ENCODE results near the gene WDR93. TPM values are rescaled to one million over a fixed set of nuclear protein-coding genes. Genes with fewer than 3 reads are reported as not detected.

The WDR93 gene
- total RNA-seq, 2 experiments from 2014 or later: 0.19 TPM; not detected in 1

- intact Hi-C loops (cut with micrococcal nuclease; ENCODE audit: unreplicated experiment): no loop called here
- Histone ChIP-seq H3K4me2 (ENCODE audit: low read length) (no peak overlapping the region), H3K9me2 (ENCODE audit: insufficient read depth, low read length) (no peaks in the 10 kb centered on the region), H3K79me2 (ENCODE audit: insufficient read depth, low read depth, low read length) (no peaks in the 10 kb centered on the region), H3K27ac (ENCODE audit: low read depth, low read length, poor library complexity, severe bottlenecking) (no peak overlapping the region), H3K4me3 (ENCODE audit: low read depth, low read length, poor library complexity, severe bottlenecking) (no peak overlapping the region), H2AFZ (ENCODE audit: low read length) (no peak overlapping the region), H3K36me3 (ENCODE audit: insufficient read depth, low read length) (no peaks in the 10 kb centered on the region), H3K4me1 (ENCODE audit: insufficient read depth, low read length, poor library complexity, severe bottlenecking) (no peaks in the 10 kb centered on the region), H3K9me3 (ENCODE audit: low read length) (0 out of 2 replicates have a peak, but pooled peaks cover 12% of the 10 kb centered on the region), H4K20me1 (ENCODE audit: insufficient read depth, low read length) (no peaks in the 10 kb centered on the region)
- TF ChIP-seq EZH2phosphoT487 (IDR thresholded peaks at IDR 0.05; ENCODE audit: borderline replicate concordance, low read depth, low read length) (no peak), CTCF (conservative IDR thresholded peaks at IDR 0.05; ENCODE audit: low read length) (no peak)
- no peak for DNase-seq (ENCODE audit: low spot score)
- ChIA-PET CTCF (ENCODE audit: unreplicated experiment) (no interaction called here), POLR2A (no interaction called here)
- BruUV-seq (replicated peaks): no TSS peak
Observed at GRCh38 chr15:89790206-89790605, 99.6 kb downstream of the WDR93 start.

- Histone ChIP-seq H3K4me3 (ENCODE audit: low read depth, low read length, poor library complexity, severe bottlenecking) (no peak overlapping the region), H3K79me2 (ENCODE audit: insufficient read depth, low read depth, low read length) (no peaks in the 10 kb centered on the region), H3K4me1 (ENCODE audit: insufficient read depth, low read length, poor library complexity, severe bottlenecking) (no peaks in the 10 kb centered on the region), H3K27ac (ENCODE audit: low read depth, low read length, poor library complexity, severe bottlenecking) (no peak overlapping the region), H3K4me2 (ENCODE audit: low read length) (no peak overlapping the region), H3K36me3 (ENCODE audit: insufficient read depth, low read length) (no peaks in the 10 kb centered on the region), H2AFZ (ENCODE audit: low read length) (no peak overlapping the region), H4K20me1 (ENCODE audit: insufficient read depth, low read length) (no peaks in the 10 kb centered on the region), H3K9me3 (ENCODE audit: low read length) (0 out of 2 replicates have a peak, but pooled peaks cover 12% of the 10 kb centered on the region), H3K9me2 (ENCODE audit: insufficient read depth, low read length) (no peaks in the 10 kb centered on the region)
- ChIA-PET CTCF (ENCODE audit: unreplicated experiment) (no interaction called here), POLR2A (no interaction called here)
- no TSS peak for BruUV-seq (replicated peaks)
- intact Hi-C loops (cut with micrococcal nuclease; ENCODE audit: unreplicated experiment): no loop called here
- no peak for DNase-seq (ENCODE audit: low spot score)
- TF ChIP-seq EZH2phosphoT487 (IDR thresholded peaks at IDR 0.05; ENCODE audit: borderline replicate concordance, low read depth, low read length) (no peak), CTCF (conservative IDR thresholded peaks at IDR 0.05; ENCODE audit: low read length) (no peak)
Observed at GRCh38 chr15:89790661-89791060, 100.0 kb downstream of the WDR93 start.

- H2AFZ ChIP-seq (ENCODE audit: low read length): no peak overlapping the region
- ChIA-PET CTCF (ENCODE audit: unreplicated experiment) (no interaction called here), POLR2A (no interaction called here)
- 0 out of 2 replicates have a peak, but pooled peaks cover 11% of the 10 kb centered on the region for H3K9me3 ChIP-seq (ENCODE audit: low read length)
- H3K9me2 ChIP-seq (ENCODE audit: insufficient read depth, low read length): no peaks in the 10 kb centered on the region
- no peak overlapping the region for H3K4me3 ChIP-seq (ENCODE audit: low read depth, low read length, poor library complexity, severe bottlenecking)
- no peak for TF ChIP-seq CTCF (conservative IDR thresholded peaks at IDR 0.05; ENCODE audit: low read length)
- no peak for TF ChIP-seq EZH2phosphoT487 (IDR thresholded peaks at IDR 0.05; ENCODE audit: borderline replicate concordance, low read depth, low read length)
- no peaks in the 10 kb centered on the region for H3K79me2 ChIP-seq (ENCODE audit: insufficient read depth, low read depth, low read length)
- intact Hi-C loops (cut with micrococcal nuclease; ENCODE audit: unreplicated experiment): no loop called here
- no peak overlapping the region for H3K27ac ChIP-seq (ENCODE audit: low read depth, low read length, poor library complexity, severe bottlenecking)
- H3K36me3 ChIP-seq (ENCODE audit: insufficient read depth, low read length): no peaks in the 10 kb centered on the region
- BruUV-seq (replicated peaks): no TSS peak
- no peaks in the 10 kb centered on the region for H4K20me1 ChIP-seq (ENCODE audit: insufficient read depth, low read length)
- DNase-seq (ENCODE audit: low spot score): no peak
- H3K4me2 ChIP-seq (ENCODE audit: low read length): no peak overlapping the region
- no peaks in the 10 kb centered on the region for H3K4me1 ChIP-seq (ENCODE audit: insufficient read depth, low read length, poor library complexity, severe bottlenecking)
Observed at GRCh38 chr15:89792106-89792805, 101.6 kb downstream of the WDR93 start.

Data from OCI-LY7 (cell line).